GM12872 (cell line): ENCODE data around the gene ARHGDIA.

Experiments used
- TF ChIP-seq, protein P1 (sequence below): IDR thresholded peaks from 3 replicates; pipeline ENCODE4 v1.5.1; 2011; ENCODE audit warnings: low read depth, mild to moderate bottlenecking, low read length, moderate library complexity; ENCODE audit not compliant: insufficient read depth

ARHGDIA gene

GRCh38 chr17:81899514-81900166 is 28.5 kb upstream of the ARHGDIA start:
- TF ChIP-seq, protein P1, sequence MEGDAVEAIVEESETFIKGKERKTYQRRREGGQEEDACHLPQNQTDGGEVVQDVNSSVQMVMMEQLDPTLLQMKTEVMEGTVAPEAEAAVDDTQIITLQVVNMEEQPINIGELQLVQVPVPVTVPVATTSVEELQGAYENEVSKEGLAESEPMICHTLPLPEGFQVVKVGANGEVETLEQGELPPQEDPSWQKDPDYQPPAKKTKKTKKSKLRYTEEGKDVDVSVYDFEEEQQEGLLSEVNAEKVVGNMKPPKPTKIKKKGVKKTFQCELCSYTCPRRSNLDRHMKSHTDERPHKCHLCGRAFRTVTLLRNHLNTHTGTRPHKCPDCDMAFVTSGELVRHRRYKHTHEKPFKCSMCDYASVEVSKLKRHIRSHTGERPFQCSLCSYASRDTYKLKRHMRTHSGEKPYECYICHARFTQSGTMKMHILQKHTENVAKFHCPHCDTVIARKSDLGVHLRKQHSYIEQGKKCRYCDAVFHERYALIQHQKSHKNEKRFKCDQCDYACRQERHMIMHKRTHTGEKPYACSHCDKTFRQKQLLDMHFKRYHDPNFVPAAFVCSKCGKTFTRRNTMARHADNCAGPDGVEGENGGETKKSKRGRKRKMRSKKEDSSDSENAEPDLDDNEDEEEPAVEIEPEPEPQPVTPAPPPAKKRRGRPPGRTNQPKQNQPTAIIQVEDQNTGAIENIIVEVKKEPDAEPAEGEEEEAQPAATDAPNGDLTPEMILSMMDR = no peak

- TF ChIP-seq, protein P1 = no peak
Observed at GRCh38 chr17:81898885-81899284, 27.7 kb upstream of the ARHGDIA start.

- TF ChIP-seq, protein P1 = no peak
Observed at GRCh38 chr17:81898029-81898866, 27.1 kb upstream of the ARHGDIA start.

- TF ChIP-seq, protein P1 = no peak
Observed at GRCh38 chr17:81895400-81895799, 24.3 kb upstream of the ARHGDIA start.

GRCh38 chr17:81891303-81891552 is 20.1 kb upstream of the ARHGDIA start:
- TF ChIP-seq, protein P1 = no peak

GRCh38 chr17:81890447-81891302 is 19.5 kb upstream of the ARHGDIA start:
- TF ChIP-seq, protein P1 = no peak

DNA sequence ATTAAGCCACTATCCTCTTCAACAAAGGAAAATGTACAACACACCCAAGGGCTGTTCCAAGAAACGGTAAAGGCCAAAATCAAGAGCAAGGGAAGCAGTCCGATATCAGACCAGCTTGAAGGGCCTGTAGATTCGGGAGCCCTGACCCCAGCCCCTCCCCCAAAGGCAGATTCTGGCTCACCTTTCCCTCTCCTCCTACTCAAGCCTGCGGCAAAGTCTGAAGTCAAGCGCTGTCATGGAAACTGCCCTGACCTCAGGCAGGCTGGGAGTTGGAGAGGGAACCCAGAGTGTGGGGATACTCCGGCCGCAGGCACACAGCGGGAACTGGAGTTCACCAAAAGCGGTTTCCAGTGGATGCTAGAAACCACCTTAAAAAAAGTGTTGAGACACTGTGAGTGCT is 18.5 kb upstream of the ARHGDIA start:
- TF ChIP-seq, protein P1 = no peak
